Thymus (tissue), 11 donors: ENCODE data around the gene SIRPD. TPM values are rescaled to one million over a fixed set of nuclear protein-coding genes. Genes with fewer than 3 reads are reported as not detected.

Source experiments
- DNase-seq, 9 donors: peaks; one replicate each; pipeline ENCODE4 v3.0.0-alpha.2; 2013; ENCODE audit warnings: low spot score in 9 of 9, low read depth in 6 of 9, missing footprints in 1 of 9
- H3K27ac ChIP-seq, 2 donors: one replicate each; pipeline ENCODE4 v1.5.1; 2013; ENCODE audit warnings: control low read depth in 1 of 2, low read depth in 1 of 2, low read length in 1 of 2, mild to moderate bottlenecking in 1 of 2, moderate library complexity in 1 of 2
- H3K27me3 ChIP-seq, 2 donors: one replicate each; pipeline ENCODE4 v1.5.1; 2013; ENCODE audit warnings: low read length in 1 of 2; ENCODE audit not compliant: control insufficient read depth in 2 of 2, insufficient read depth in 1 of 2
- H3K36me3 ChIP-seq, 2 donors: one replicate each; pipeline ENCODE4 v1.5.1; 2013; ENCODE audit warnings: low read length in 1 of 2, mild to moderate bottlenecking in 1 of 2, moderate library complexity in 1 of 2; ENCODE audit not compliant: control insufficient read depth in 2 of 2, insufficient read depth in 2 of 2
- H3K4me1 ChIP-seq, 2 donors: one replicate each; pipeline ENCODE4 v1.5.1; 2013; ENCODE audit warnings: low read length in 2 of 2; ENCODE audit not compliant: control insufficient read depth in 2 of 2, insufficient read depth in 2 of 2
- H3K4me3 ChIP-seq, 2 donors: one replicate each; pipeline ENCODE4 v1.5.1; 2013; ENCODE audit warnings: low read length in 2 of 2, control low read depth in 1 of 2, mild to moderate bottlenecking in 1 of 2
- H3K9me3 ChIP-seq, 2 donors: one replicate each; pipeline ENCODE4 v1.5.1; 2013; ENCODE audit warnings: low read length in 1 of 2, mild to moderate bottlenecking in 1 of 2; ENCODE audit not compliant: control insufficient read depth in 2 of 2, insufficient read depth in 1 of 2
- WGBS: extraction: QIAGEN DNeasy Blood & Tissue Kit; methylation state at CpG from one replicate; pipeline ENCODE4 v1.1.7; 2013; 5-methylcytosine and 5-hydroxymethylcytosine counted together
- polyA plus RNA-seq: library from polyadenylated mRNA; stranded (reverse); fragments of 200-250 nt; gene quantifications from one replicate; pipeline ENCODE4 v1.2.3, GENCODE V29; 2013
- total RNA-seq: library from RNA; stranded (reverse); fragments of 120-200 nt; gene quantifications from one replicate; pipeline ENCODE4 v1.2.4, GENCODE V29; 2013
- donor health status: healthy.

SIRPD gene
- total and polyA plus RNA-seq, 2 donors, result 0.14 to 0.46 TPM

- no peak overlapping the region for H3K27ac ChIP-seq
- H3K9me3 ChIP-seq, result no peaks in the 10 kb centered on the region
- H3K27me3 ChIP-seq, result no peaks in the 10 kb centered on the region
- H3K4me3 ChIP-seq, result no peak overlapping the region
- DNase-seq, result no peak
- no peaks in the 10 kb centered on the region for H3K4me1 ChIP-seq
- WGBS, result 83% methylated on average over 1 of the region's 1 CpG
- H3K36me3 ChIP-seq, result no peaks in the 10 kb centered on the region
Measured at GRCh38 chr20:1528811-1529210, 28.7 kb downstream of the SIRPD start.

- Histone ChIP-seq H3K4me1 (no peaks in the 10 kb centered on the region), H3K4me3 (no peak overlapping the region), H3K36me3 (no peaks in the 10 kb centered on the region), H3K9me3 (no peaks in the 10 kb centered on the region), H3K27me3 (no peaks in the 10 kb centered on the region), H3K27ac (no peak overlapping the region)
- DNase-seq, result no peak
Measured at GRCh38 chr20:1527923-1528322, 29.6 kb downstream of the SIRPD start.

GRCh38 chr20:1526896-1527295 lies 30.6 kb downstream of the SIRPD start:
- no peak overlapping the region for H3K27ac ChIP-seq
- no peaks in the 10 kb centered on the region for H3K27me3 ChIP-seq
- H3K4me1 ChIP-seq, result no peaks in the 10 kb centered on the region
- H3K9me3 ChIP-seq, result no peaks in the 10 kb centered on the region
- no peak for DNase-seq
- H3K4me3 ChIP-seq, result no peak overlapping the region
- H3K36me3 ChIP-seq, result no peaks in the 10 kb centered on the region

- Histone ChIP-seq H3K4me1 (no peaks in the 10 kb centered on the region), H3K9me3 (no peaks in the 10 kb centered on the region), H3K27ac (no peak overlapping the region), H3K4me3 (no peak overlapping the region), H3K36me3 (no peaks in the 10 kb centered on the region), H3K27me3 (no peaks in the 10 kb centered on the region)
- DNase-seq, result no peak
- WGBS, result 97% methylated on average over 1 of the region's 1 CpG
Measured at GRCh38 chr20:1526310-1526709, 31.2 kb downstream of the SIRPD start.

- H3K9me3 ChIP-seq, result no peaks in the 10 kb centered on the region
- peak in 1 of 9 donors; percentile 33 for DNase-seq
- H3K36me3 ChIP-seq, result no peaks in the 10 kb centered on the region
- no peaks in the 10 kb centered on the region for H3K4me1 ChIP-seq
- H3K27ac ChIP-seq, result no peak overlapping the region
- no peak overlapping the region for H3K4me3 ChIP-seq
- 4% methylated on average over 4 of the region's 4 CpGs for WGBS
- H3K27me3 ChIP-seq, result no peaks in the 10 kb centered on the region
Measured at GRCh38 chr20:1524004-1524403, 33.5 kb downstream of the SIRPD start.

GRCh38 chr20:1517010-1517409 lies 40.5 kb downstream of the SIRPD start:
- no peaks in the 10 kb centered on the region for H3K36me3 ChIP-seq
- no peaks in the 10 kb centered on the region for H3K4me1 ChIP-seq
- H3K9me3 ChIP-seq, result no peaks in the 10 kb centered on the region
- no peak overlapping the region for H3K4me3 ChIP-seq
- DNase-seq, result no peak
- H3K27me3 ChIP-seq, result no peaks in the 10 kb centered on the region
- H3K27ac ChIP-seq, result no peak overlapping the region
- WGBS, result 93% methylated on average over 5 of the region's 5 CpGs

- no peak overlapping the region for H3K27ac ChIP-seq
- no peak overlapping the region for H3K4me3 ChIP-seq
- H3K9me3 ChIP-seq, result no peaks in the 10 kb centered on the region
- H3K4me1 ChIP-seq, result no peaks in the 10 kb centered on the region
- no peaks in the 10 kb centered on the region for H3K36me3 ChIP-seq
- no peaks in the 10 kb centered on the region for H3K27me3 ChIP-seq
- DNase-seq, result no peak
- 98% methylated on average over 1 of the region's 1 CpG for WGBS
Measured at GRCh38 chr20:1513801-1514200, 43.7 kb downstream of the SIRPD start.

GRCh38 chr20:1509237-1509636 lies 48.3 kb downstream of the SIRPD start:
- WGBS, result 20% methylated on average over 9 of the region's 9 CpGs
- Histone ChIP-seq H3K36me3 (no peaks in the 10 kb centered on the region), H3K4me1 (no peaks in the 10 kb centered on the region), H3K27ac (no peak overlapping the region), H3K4me3 (no peak overlapping the region), H3K27me3 (no peaks in the 10 kb centered on the region), H3K9me3 (no peaks in the 10 kb centered on the region)
- DNase-seq, result peak in 2 of 9 donors; percentile 21 to 53

GRCh38 chr20:1508574-1508973 lies 48.9 kb downstream of the SIRPD start:
- no peaks in the 10 kb centered on the region for H3K4me1 ChIP-seq
- no peak overlapping the region for H3K27ac ChIP-seq
- DNase-seq, result no peak
- no peaks in the 10 kb centered on the region for H3K36me3 ChIP-seq
- no peaks in the 10 kb centered on the region for H3K27me3 ChIP-seq
- H3K9me3 ChIP-seq, result no peaks in the 10 kb centered on the region
- no peak overlapping the region for H3K4me3 ChIP-seq

GRCh38 chr20:1507276-1507675 lies 50.2 kb downstream of the SIRPD start:
- H3K9me3 ChIP-seq, result no peaks in the 10 kb centered on the region
- H3K4me1 ChIP-seq, result no peaks in the 10 kb centered on the region
- no peaks in the 10 kb centered on the region for H3K36me3 ChIP-seq
- no peak overlapping the region for H3K27ac ChIP-seq
- no peaks in the 10 kb centered on the region for H3K27me3 ChIP-seq
- 96% methylated on average over 3 of the region's 3 CpGs for WGBS
- DNase-seq, result no peak
- no peak overlapping the region for H3K4me3 ChIP-seq
